GM21717 (cell line): ENCODE results near the gene MPND.
"Not testable (repeated sequence)": the region's sequence is repeated elsewhere in the genome, so short reads cannot be mapped to it uniquely, and the experiment has no call there.

Source experiments
- ATAC-seq: cut with Tn5 transposase; IDR thresholded peaks from one replicate; pipeline ENCODE4 v1.9.1; 2021; ENCODE audit warnings: mild to moderate bottlenecking, moderate library complexity; ENCODE audit not compliant: unreplicated experiment

The MPND gene

GRCh38 chr19:4345342-4346019 is 2.1 kb downstream of the MPND start:
- no peak for ATAC-seq

DNA sequence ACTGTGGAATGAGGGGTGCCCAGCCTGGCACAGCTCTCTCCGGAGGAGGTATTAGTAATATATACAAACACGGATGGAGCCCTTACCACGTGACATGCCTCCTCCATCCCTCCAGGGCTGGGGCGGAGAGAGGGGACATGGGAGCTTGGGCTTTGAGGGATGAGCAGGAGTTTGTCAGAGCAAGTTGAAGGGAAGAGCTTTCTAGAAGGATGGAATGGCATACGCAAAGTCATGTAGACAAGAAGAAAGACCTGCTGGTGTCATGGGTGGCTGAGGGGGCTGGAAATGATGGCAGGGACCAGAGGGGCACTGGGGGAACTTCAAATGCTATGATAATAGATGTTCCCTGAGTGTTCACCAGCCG is 2.6 kb downstream of the MPND start:
- ATAC-seq, result no peak

DNA sequence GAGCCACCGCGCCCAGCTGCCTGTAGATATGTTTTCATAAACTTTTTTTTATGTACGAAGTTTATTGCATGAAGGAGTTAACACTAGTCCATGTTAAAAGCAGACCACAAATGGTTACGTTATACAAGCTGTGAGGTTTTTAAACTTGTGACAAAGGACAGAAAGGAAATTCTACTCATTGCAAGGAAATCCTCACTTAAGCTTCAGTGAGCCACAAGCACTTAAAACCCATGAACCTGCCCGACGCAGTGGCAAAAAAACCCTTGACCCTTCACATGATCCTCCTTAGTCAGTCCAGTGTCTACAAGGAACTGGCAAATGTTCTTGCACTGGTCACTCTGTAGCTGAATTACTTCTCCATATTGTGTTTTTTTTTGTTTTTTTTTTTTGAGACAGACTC is 4.2 kb downstream of the MPND start:
- no peak for ATAC-seq

- not testable (repeated sequence) for ATAC-seq
Measured at GRCh38 chr19:4349225-4349624, 5.9 kb downstream of the MPND start.

GRCh38 chr19:4350111-4350510 is 6.7 kb downstream of the MPND start:
- no peak for ATAC-seq

GRCh38 chr19:4350726-4351125 is 7.4 kb downstream of the MPND start:
- ATAC-seq, result no peak

GRCh38 chr19:4352701-4353121 is 9.3 kb downstream of the MPND start:
- ATAC-seq, result no peak

GRCh38 chr19:4354282-4354681 is 10.9 kb downstream of the MPND start:
- no peak for ATAC-seq

GRCh38 chr19:4354897-4355296 is 11.5 kb downstream of the MPND start:
- no peak for ATAC-seq

GRCh38 chr19:4357095-4357797 is 13.9 kb downstream of the MPND start:
- no peak for ATAC-seq

DNA sequence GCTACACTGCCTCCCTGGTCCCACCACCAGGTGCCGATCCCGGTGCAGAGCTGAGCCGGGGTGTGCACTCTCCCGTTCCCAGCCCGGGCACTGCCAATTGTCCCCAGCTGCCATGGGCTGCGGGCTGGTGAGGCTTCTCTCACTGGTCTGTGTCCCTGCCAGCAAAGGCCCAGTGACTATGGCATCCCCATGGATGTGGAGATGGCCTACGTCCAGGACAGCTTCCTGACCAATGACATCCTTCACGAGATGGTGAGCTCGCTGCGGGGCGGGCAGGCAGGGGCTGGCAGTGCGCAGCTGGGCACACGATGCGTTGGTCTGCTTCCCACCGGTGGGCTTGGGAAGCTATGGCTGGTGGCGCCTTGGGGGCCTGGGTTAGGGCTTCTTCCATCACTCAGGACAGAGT is 14.6 kb downstream of the MPND start:
- no peak for ATAC-seq

DNA sequence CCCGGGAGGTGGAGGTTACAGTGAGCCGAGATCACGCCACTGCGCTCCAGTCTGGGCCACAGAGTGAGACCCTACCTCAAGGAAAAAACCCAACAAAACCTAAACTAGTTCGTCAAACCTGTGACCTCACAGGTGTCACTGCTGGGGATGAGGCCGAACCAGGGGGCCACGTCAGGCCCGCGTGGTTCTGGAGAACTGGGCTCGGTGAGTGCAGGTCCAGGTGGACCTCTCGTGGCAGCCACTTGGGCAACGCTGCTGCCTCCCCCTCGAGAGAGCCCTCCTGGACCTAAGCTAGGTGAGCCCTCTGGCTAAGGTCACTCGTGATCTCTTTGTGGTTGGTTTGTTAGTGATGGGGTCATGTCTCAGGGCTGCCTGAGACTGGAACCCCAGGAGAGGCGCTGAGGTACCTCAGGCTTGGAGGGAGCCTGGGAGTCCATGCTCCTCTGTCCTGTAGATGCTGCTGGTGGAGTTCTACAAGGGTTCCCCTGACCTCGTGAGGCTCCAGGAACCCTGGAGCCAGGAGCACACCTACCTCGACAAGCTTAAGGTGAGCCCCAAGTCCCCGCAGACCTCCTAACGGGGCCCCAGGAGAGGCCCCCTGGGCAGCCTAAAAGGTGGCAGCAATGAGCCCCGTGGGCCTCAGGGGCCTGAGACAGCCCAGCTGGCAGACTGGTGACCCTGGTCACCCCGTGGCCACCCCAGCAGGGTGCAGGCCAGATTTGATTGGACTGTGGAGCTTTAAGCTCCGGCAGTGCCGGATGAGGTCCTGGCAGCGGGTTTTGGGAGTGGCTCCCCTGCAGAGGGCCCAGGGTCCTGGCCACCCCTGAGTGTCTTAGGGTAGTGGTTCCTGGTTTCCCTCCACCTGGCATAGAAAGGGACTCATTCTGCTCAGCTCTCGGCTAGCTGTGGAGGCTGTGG is 15.6 kb downstream of the MPND start:
- no peak for ATAC-seq

GRCh38 chr19:4359627-4360000 is 16.3 kb downstream of the MPND start:
- no peak for ATAC-seq

GRCh38 chr19:4360081-4360569 is 16.8 kb downstream of the MPND start:
- no peak for ATAC-seq

DNA sequence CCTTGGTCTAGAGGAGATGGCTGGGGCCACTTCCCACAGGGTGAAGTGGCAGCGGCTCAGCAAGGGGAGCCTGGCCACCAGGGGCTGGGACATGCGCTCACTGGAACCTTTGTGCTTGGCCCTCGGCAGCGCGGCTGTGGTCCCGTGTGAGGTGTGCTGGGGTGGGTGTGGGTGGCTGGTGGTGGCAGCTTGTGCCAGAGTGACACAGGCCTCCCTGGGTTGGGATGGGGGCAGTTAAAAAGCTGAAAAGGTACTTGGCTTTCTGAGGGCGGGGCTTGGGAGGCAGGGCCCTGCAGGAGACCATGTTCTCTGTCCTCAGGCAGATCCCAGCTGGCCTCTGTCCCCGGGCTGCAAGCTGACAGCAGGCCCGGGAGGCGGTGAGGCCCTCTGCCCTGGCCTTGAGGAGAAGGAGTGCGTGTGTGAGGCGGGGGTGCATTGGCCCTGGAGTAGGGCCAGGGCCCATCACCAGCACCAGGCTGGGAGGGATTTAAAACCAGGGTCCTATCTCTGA is 17.3 kb downstream of the MPND start:
- no peak for ATAC-seq

DNA sequence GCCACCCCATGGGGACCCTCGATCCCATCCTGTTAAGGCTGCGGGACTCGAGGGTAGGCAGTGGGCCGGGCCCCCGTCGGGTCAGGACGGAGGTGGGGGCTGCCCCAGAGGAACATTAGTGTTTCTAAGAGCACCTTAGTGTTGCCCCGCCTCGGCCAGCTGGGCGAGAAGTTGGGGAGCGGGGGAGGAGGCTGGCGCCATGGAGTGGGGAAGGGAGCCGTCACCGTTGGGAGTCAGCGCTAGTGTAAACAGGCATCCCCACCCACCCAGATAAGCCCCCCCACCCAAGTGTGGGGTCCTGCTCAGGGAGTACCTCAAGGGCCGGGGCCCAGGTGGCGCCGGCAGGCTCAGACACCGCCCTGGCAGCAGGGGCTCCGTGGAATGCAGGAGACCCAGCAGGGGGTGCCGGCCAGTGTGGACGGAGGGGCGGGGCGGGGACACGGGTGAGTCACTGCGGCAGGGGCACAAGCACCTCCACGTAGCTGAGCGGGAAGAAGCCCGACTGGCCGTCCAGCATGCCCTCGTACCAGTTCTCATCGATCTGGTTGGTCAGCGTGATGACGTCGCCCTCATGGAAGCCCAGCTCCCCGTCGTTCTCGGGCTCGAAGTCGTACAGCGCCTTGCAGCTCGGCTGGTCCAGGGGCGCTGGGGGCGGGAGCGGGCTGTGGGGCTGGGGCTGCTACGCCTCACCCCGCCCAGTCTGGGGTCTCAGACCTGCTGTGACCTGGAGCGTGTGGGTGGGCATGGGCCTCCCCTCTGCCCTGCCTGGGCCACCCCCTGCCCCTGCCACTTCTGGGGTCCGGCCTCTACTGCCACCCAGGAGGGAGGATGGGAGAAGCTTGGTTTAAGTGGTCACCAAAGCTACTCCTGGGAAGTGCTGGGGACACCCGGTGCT is 18.0 kb downstream of the MPND start:
- no peak for ATAC-seq

GRCh38 chr19:4362101-4362828 is 18.9 kb downstream of the MPND start:
- ATAC-seq, result no peak

DNA sequence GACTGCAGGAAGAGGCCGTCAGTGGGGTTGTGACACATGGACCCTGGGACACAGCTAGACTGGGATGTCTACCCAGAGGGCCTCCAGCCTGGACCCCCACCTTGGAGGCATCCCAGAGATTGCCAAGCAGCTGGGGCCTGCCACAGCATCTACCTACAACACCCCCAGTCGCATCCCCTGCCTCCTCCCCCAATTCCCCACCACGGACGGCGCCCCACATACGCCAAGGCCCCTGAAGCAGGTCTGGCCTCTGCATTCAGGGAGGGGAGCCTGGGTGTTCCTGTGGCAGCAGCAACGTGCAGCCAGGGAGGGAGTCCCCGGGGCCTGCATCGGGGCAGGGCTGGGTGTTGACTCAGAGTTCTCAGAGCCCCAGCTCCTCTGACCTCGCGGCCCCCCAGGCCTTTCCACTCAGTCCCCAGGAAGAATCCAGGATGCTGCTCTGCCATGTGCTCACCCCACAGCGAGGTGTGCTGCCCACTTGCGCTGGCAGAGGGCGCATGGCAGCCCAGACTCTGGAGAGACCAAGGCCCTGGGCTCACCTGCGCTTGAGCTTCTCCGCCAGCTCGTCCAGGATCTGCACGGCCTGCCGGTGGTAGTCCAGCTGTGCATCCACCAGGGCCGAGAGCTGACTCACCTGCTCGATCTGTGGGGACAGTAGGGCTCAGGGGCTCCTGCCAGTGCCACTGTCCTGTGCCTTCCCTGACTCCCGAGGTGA is 19.6 kb downstream of the MPND start:
- no peak for ATAC-seq
